Bronchial smooth muscle cell (primary cell): ENCODE measurements around the gene HPCAL1. TPM values are rescaled to one million over a fixed set of nuclear protein-coding genes. Genes with fewer than 3 reads are reported as not detected.

Source experiments
- total RNA-seq: library from RNA; depleted of rRNA; stranded (reverse); fragments of >200 nt; gene quantifications from 2 replicates; pipeline ENCODE4 v1.2.1, GENCODE V29; 2014

Gene HPCAL1
- total RNA-seq, result 14.3 and 17.2 TPM in 2 replicates

DNA sequence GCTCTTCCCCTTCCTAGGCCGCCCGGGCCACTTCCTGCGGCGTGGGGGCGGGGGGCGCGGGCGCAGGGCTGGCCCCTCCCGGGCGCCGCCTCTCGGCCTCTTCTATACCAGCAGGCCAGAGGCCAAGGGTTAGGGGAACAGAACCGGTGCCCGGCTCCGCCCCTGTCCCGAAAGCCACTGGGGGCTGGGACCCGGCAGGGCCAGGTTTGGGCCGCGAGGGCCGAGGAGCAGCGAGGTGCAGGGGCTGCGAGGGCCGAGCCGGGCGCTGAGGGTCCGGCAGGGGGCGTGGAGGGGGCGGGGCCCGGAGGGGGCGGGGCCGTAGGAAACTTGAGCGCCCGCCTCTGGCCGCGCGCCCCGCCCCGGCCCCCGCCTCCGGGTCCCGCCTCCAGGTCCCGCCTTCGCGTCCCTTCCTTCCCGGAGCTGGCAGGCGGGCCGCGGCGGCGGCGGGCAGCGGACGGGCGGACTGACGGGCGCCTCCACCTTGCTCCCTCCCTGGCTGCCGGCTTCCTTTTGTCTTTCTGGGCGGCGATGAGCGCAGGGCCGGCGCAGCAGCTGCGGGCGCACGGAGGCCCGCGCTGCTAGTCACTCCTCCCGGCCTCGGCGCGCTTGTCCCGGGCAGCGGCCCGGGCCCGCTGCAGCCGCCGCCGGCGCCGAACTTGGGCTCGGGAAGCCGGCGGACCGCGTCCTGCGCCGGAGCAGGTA lies at the start of gene HPCAL1:
HPCAL1 (plus strand) TSS at position 426 of the 702 bp plus-strand sequence. CDS start 116,854 bp downstream, outside the sequence.

DNA sequence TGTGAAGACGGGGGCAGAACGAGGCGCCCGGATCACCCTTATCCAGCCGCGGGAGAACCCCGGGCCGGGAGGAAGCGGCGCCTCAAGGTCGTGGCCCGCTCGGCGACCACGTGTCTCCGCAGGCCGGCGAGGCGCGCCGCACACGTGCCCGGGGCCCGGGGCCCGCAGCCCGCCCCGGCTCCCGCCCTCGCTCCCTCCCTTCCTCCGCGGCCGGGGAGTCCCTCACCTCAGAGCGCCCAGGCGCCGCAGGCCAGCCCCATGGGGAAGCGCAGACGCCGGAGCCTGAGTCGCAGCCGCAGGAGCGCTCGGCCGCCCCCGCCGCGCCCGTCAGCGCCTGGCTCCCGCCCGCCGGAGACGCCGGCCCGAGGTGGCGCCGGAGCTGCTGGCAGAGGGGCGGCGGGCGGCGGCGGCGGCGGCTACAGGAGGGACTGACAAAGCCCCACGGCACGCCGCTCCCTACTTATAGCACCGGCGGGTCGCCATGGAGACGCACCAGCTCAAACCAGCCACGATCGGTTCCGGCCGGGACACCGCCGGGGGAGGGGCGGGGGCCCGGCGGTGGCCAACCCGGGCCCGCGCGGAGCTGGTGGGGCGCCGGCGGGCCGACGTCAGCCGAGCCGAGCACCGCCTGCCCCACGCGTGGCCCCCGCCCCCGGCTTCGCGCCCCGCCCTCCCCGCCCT lies 145.3 kb downstream of the HPCAL1 start, which contains the start of gene ODC1:
ODC1 (minus strand) TSS at position 433 of the 681 bp plus-strand sequence. CDS start 3,295 bp downstream, outside the sequence.

Other genes starting within 250 kb of the HPCAL1 start
- gene CYS1, start 222.5 kb upstream of the HPCAL1 start, total RNA-seq, result 3.2 and 5.0 TPM in 2 replicates
- 1.9 and 3.2 TPM in 2 replicates for gene RRM2, start 180.2 kb upstream of the HPCAL1 start, total RNA-seq
- gene ODC1, start 145.4 kb downstream of the HPCAL1 start, total RNA-seq, result 47.8 and 54.3 TPM in 2 replicates